ENCODE measurements around the gene ARHGAP6. TPM values are rescaled to one million over a fixed set of nuclear protein-coding genes. Genes with fewer than 3 reads are reported as not detected.
"Not testable (repeated sequence)": the region's sequence is repeated elsewhere in the genome, so short reads cannot be mapped to it uniquely, and the experiment has no call there.

Gene ARHGAP6
- total RNA-seq, 1 donor, result 5.4 TPM

DNA sequence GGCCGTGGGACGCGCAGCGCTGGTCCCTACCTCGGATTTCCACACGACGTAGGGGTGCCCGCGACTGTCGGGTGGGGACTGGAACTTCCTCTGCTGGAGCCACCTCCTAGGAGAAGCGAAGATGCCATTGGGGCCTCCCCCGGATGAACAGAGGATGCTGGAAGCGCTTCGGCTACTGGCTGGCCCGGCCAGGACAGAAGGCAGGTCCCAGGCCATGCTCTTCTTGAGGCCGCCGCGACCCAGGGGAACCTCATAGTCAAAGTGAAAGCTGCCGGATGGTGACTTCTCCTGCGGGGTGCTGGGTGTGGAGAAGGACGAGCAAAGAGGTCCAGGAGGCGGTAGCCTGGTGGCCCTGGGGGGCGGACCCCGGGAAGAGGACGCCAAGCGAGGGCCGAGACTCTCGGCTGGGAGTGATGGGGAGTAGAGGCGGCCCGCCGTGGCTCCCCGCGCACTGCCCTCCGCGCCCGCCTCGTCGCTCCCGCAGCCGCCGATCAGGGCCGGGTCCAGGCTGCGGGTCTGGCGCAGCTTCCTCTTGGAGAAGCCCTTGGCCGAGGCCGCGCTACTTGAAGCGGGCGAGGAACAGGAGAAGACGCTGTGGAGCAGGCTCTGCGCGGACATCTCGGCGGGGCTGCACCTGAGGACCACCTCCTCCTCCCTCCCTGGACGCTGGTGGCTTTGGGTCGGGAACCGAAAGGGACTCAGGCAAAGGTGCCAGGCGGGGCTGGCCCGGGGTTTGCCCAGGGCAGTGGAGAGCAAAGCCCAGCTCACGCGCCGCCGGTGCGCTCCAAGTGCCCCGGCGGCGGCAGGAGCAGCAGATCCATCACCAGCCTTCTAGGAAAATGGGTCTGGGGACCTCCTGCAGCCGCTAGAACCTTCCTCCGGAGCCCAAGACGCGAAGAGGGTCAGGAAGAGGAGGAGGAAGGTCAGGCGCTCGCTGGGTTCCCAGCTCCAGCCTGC, 1.2 kb downstream of the ARHGAP6 start:
- Histone ChIP-seq H3K4me3 (ENCODE audit: low read length) (no peak overlapping the region), H3K4me1 (ENCODE audit: insufficient read depth, low read length) (no peaks in the 10 kb centered on the region), H3K27me3 (ENCODE audit: insufficient read depth, low read length) (peaks cover 26% of the 10 kb centered on the region), H3K9me3 (ENCODE audit: low read depth, low read length) (no peaks in the 10 kb centered on the region)

DNA sequence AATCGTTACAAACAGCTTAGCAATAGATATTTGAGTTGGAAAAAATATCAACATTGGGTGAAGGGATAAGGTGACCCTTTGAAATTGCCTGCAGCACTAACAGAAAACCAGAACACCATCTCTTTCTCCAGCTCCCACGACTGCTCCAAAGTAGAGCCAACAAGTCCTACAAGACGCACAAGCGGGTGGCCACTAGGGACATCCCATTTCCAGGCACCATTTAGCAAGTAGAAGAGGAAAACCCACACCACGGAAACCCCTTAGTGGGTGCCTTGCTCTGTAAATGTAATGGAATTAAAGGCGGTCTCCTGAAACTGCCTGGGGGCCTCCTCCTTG, 1.9 kb downstream of the ARHGAP6 start:
- Histone ChIP-seq H3K4me1 (ENCODE audit: insufficient read depth, low read length) (no peaks in the 10 kb centered on the region), H3K4me3 (ENCODE audit: low read length) (no peak overlapping the region), H3K9me3 (ENCODE audit: low read depth, low read length) (no peaks in the 10 kb centered on the region), H3K27me3 (ENCODE audit: insufficient read depth, low read length) (peaks cover 26% of the 10 kb centered on the region)

DNA sequence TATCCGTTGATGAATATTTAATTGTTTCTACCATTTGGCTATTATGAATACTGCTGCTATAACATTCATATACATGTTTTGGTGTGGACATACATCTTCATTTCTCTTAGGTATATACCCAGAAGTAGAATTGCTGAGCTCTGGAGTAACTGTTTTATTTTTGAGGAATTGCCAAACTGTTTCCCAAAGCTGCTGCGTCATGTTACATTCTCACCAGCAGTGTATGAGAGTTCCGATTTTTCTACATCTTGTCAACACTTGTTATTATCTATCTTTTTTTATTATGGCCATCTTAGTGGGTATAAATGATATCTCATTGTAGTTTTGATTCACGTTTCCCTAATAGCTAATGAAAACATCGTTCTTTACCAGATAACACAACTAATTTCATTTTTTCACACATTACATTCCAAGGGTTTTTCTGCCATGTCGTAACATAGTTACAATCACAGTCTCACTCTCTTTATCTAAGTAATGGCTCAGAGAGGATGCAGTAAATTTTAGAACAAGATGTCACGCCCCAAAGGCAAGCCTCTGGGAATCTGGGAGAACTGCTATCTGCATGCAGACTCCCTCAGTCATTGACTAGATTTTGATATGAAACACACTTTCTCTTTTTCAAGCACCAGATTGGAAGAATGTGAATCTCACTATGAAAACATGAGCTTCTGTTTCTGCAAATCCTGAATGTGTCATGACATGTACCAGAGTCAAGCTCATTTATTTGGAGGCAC, 10.3 kb downstream of the ARHGAP6 start:
- Histone ChIP-seq H3K27me3 (ENCODE audit: insufficient read depth, low read length) (no peaks in the 10 kb centered on the region), H3K4me3 (ENCODE audit: low read length) (no peak overlapping the region), H3K4me1 (ENCODE audit: insufficient read depth, low read length) (no peaks in the 10 kb centered on the region), H3K9me3 (ENCODE audit: low read depth, low read length) (no peaks in the 10 kb centered on the region)

DNA sequence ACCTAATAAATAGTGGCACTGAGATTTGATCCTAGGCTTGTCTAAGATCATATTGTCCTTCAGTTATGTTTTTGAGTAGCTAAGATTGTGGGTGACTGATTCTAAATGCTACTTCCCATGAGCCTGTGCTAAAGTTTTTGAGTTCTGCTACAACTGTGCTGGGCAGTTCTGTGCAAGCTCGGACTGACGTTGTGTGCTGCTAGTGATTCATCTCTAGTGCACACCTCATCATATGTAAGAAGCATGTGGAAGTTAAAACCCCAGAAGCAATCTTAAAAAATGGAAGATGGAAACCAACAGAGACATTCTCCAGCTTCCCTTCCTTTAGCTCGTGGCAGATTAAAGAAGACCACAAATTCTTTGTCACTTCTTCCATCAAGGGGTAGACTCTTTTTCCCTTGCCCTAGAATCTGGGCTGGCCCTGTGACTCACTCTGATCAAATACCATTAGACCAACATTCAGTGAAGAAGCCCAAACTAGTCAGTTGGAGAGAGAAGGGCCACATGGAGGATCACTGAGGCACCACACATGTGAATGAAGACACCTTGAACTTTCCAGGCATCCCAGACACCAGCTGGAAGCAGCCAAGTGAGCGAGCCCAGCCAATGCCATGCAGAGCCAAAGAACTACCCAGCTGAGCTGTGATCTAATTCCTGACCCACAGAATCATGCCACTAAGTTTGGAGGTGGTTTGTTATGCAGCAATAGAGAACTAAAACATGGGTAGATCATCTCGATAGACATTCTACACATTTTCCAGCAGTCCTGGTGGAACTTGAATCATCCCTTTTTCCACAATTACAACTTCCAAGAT, 16.8 kb downstream of the ARHGAP6 start:
- H3K27me3 ChIP-seq (ENCODE audit: insufficient read depth, low read length), result no peaks in the 10 kb centered on the region
- no peaks in the 10 kb centered on the region for H3K4me1 ChIP-seq (ENCODE audit: insufficient read depth, low read length)
- no peak overlapping the region for H3K4me3 ChIP-seq (ENCODE audit: low read length)
- no peaks in the 10 kb centered on the region for H3K9me3 ChIP-seq (ENCODE audit: low read depth, low read length)

DNA sequence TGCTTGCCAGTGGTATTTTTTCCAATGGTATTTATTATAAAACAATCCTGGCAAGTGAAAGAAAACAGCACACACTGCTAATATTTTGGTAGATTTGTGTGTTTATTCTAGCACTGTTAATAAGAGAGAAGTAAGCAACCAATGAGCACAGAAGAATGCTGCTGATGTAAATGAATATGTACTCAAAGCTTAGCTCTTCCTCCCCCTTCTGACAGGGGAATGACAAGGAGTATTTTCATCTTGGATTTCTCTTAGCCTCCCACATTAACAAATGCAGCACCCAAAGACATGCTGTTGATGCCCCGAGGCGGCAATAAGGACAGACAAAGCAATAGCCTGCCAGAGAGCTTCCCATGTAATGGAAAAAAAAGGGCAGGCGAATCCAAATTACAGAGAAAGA, 18.6 kb downstream of the ARHGAP6 start:
- Histone ChIP-seq H3K9me3 (ENCODE audit: low read depth, low read length) (no peaks in the 10 kb centered on the region), H3K4me3 (ENCODE audit: low read length) (no peak overlapping the region), H3K27me3 (ENCODE audit: insufficient read depth, low read length) (no peaks in the 10 kb centered on the region), H3K4me1 (ENCODE audit: insufficient read depth, low read length) (no peaks in the 10 kb centered on the region)

DNA sequence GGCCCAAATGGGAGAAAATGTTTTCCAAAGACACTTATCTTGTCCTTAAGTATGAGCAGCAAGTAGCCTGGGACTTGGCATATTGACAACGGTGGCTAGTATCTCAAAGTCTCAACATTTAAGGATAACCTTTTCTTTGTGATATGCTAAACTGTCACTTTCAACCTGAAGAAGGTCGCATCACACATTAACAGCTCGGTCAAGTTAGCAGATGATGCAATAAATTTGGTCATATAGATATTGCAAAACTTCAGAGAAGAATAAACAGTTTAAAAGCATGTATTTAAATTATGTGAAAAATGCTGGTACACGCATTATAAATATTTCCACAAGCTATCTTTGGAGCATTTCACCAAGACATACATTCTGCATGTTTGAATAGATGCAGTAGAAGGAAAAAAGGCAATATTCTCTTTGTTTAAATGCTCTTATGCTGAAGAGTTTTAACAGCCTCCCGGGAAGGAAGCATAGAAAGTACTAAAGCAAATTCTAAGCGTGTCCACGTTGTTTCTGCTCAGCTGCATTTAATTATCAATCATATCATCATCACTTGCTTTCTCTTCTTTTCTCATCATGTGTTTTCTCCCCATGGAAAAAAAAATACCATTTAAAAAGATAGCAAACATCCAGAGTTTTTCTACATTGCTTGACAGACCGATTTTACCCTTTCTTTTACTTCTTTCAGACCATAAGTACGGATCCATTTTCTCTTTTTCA, 24.2 kb downstream of the ARHGAP6 start:
- H3K4me1 ChIP-seq (ENCODE audit: insufficient read depth, low read length), result no peaks in the 10 kb centered on the region
- H3K9me3 ChIP-seq (ENCODE audit: low read depth, low read length), result no peaks in the 10 kb centered on the region
- no peaks in the 10 kb centered on the region for H3K27me3 ChIP-seq (ENCODE audit: insufficient read depth, low read length)
- H3K4me3 ChIP-seq (ENCODE audit: low read length), result no peak overlapping the region

DNA sequence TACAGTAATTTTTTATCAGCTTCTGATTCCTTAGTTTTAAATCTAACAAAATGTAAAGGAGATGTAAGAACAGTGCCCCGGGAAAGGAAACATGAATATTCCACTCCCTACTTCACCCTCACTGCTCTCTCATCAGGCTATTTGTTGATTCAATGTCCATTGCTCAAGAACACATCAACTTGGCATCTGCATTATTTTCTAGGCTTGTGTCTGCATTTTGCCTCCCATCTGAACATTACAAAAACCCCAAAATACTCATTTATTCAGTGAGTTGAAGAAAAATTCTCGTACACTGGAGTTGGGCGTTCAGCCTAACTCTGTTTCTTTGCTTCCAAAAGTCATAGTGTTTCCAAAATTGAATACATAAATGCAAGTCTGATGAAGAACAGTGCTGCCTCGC, 25.6 kb downstream of the ARHGAP6 start:
- Histone ChIP-seq H3K4me1 (ENCODE audit: insufficient read depth, low read length) (no peaks in the 10 kb centered on the region), H3K27me3 (ENCODE audit: insufficient read depth, low read length) (no peaks in the 10 kb centered on the region), H3K9me3 (ENCODE audit: low read depth, low read length) (no peaks in the 10 kb centered on the region), H3K4me3 (ENCODE audit: low read length) (no peak overlapping the region)

DNA sequence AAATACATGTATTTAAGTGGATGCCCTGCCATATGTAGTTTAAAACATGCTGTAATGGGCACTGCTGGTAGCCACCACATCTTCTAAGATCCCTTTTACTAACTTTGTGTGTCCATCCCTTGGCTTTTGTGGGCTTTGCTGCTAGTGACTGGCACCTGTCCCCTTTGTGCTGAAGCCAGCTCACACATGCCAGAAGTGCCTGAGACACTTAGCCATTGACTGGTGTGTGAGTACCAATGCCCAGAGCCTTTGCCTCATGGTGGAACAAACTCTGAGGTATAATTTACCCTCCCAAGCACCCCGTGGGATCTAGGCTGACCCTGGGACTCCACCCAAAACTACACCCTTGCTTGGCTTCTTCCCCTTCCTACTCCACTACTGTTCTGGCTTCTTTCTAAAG, 33.0 kb downstream of the ARHGAP6 start:
- no peaks in the 10 kb centered on the region for H3K27me3 ChIP-seq (ENCODE audit: insufficient read depth, low read length)
- no peaks in the 10 kb centered on the region for H3K4me1 ChIP-seq (ENCODE audit: insufficient read depth, low read length)
- H3K9me3 ChIP-seq (ENCODE audit: low read depth, low read length), result no peaks in the 10 kb centered on the region
- H3K4me3 ChIP-seq (ENCODE audit: low read length), result no peak overlapping the region

DNA sequence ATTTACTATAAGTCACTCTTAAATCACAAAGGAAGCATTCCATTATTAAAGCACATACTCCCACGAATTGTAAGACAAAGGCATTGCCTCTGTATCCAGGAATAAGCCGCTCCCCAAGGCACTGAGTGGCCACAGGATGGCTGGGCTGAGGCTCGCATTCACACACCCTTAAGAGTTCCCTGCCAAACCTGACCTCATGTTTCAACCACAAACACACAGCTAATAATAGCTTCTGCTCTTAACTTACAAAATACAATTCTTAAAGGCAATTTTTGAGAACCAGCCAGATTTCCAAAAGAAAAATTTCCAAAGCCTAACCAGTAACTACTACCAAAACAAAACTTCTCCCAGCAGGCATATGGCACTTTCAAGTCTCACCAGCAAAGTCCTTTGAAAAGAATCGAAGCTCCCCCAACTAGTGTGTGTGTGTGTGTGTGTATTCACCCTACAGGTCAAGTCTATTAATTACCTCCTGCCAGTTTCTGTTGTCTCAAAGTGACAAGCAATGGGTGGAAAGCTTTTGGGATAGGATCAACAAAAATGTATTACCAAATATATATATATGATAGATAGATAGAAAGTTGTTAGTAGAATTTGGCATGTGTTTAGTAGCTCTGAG, 36.0 kb downstream of the ARHGAP6 start:
- no peaks in the 10 kb centered on the region for H3K27me3 ChIP-seq (ENCODE audit: insufficient read depth, low read length)
- H3K4me3 ChIP-seq (ENCODE audit: low read length), result no peak overlapping the region
- H3K4me1 ChIP-seq (ENCODE audit: insufficient read depth, low read length), result no peaks in the 10 kb centered on the region
- no peaks in the 10 kb centered on the region for H3K9me3 ChIP-seq (ENCODE audit: low read depth, low read length)

DNA sequence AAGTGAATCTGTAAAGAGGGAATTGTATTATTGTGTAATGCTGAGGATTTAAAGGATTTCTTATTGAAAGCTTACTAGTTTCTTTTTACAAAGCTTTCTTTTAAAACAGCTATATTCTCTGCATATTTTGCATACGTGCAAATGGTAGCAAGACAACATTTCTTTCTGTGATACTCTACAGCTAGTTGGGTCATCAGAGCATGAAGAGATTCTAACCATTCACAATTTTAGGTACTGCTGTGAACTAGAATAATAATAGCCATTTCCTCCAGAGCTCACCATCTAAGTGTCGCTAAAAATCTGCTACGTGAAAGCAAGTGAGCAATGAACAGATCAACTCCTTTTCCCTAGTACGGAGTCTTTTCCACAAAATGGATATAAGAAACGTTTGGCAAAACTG, 37.3 kb downstream of the ARHGAP6 start:
- Histone ChIP-seq H3K9me3 (ENCODE audit: low read depth, low read length) (no peaks in the 10 kb centered on the region), H3K4me3 (ENCODE audit: low read length) (no peak overlapping the region), H3K4me1 (ENCODE audit: insufficient read depth, low read length) (no peaks in the 10 kb centered on the region)

DNA sequence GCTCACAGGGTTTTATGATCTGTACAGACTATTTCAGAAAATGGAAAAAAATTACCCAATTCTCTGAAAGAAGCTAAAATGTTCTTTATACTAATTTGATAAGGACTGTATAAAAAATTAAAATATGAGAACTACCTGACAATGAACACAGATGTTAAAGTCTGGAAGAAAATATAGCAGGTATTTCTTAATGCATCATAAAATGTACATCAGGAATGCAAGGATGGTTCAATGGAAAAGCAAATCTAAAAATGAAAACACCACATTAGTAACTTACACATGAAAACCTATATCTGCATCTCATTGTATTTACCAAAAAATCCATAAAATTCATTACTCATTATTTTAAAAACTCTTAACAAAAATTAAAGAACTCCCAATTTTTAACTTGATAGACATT, 39.4 kb downstream of the ARHGAP6 start:
- Histone ChIP-seq H3K9me3 (ENCODE audit: low read depth, low read length) (no peaks in the 10 kb centered on the region), H3K27me3 (ENCODE audit: insufficient read depth, low read length) (no peaks in the 10 kb centered on the region), H3K4me1 (ENCODE audit: insufficient read depth, low read length) (no peaks in the 10 kb centered on the region), H3K4me3 (ENCODE audit: low read length) (no peak overlapping the region)

More for the DNA sequence above, 37.3 kb downstream of the ARHGAP6 start:
- H3K27me3 ChIP-seq (ENCODE audit: insufficient read depth, low read length), result no peaks in the 10 kb centered on the region

DNA sequence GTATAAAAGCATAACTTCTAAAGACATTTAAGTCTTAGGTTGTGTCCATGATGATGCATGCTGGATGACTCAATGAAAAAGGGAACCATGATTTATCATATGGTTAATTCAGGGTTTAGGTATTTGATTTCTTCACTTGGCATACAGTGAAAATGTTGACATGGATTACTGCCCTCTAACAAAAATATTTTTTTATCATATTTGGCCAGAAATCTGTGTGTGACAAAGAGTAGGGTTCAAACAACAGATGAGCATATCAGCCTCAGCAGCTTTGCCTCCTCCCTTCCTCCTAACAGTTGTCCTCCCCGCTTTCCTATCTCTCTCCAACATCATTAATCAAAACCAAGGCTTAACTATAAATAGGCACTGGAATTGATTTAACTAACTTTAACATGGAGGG, 46.3 kb downstream of the ARHGAP6 start:
- Histone ChIP-seq H3K4me1 (ENCODE audit: insufficient read depth, low read length) (no peaks in the 10 kb centered on the region), H3K4me3 (ENCODE audit: low read length) (no peak overlapping the region), H3K9me3 (ENCODE audit: low read depth, low read length) (no peaks in the 10 kb centered on the region), H3K27me3 (ENCODE audit: insufficient read depth, low read length) (no peaks in the 10 kb centered on the region)

DNA sequence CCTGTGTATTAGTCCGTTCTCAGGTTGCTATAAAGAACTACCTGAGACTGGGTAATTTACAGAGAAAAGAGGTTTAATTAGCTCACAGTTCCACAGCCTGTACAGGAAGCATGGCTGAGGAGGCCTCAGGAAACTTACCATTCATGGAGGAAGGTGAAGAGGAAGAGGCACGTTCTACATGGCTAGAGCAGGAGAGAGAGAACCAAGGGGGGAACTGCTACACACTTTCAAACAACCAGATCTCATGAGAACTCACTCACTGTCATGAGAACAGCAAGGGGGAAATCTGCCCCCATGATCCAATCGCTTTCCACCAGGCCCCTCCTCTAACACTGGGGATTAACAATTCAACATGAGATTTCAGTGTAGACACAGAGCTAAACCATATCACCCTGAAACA, 51.5 kb downstream of the ARHGAP6 start:
- not testable (repeated sequence) for H3K9me3 ChIP-seq (ENCODE audit: low read depth, low read length); H3K4me1 ChIP-seq (ENCODE audit: insufficient read depth, low read length); H3K27me3 ChIP-seq (ENCODE audit: insufficient read depth, low read length); H3K4me3 ChIP-seq (ENCODE audit: low read length)

DNA sequence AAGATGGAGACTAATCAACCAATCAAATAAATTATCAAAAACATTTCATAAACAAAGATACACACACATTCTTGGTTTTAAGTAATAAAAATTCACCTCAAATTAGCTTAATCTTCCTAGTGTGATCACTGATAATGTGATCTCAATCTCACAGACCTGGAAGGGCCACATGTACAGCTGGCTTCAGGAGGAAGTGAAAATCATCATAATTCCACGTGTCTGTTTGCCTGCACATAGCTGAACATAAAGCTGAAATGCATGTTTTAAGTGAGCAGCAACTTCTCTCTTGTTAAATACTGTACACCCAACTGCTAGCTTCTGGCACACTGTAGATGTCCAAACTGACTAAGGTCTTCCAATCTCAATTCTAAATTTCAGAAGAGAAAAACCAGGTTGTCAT, 53.8 kb downstream of the ARHGAP6 start:
- Histone ChIP-seq H3K9me3 (ENCODE audit: low read depth, low read length) (no peaks in the 10 kb centered on the region), H3K4me1 (ENCODE audit: insufficient read depth, low read length) (no peaks in the 10 kb centered on the region), H3K4me3 (ENCODE audit: low read length) (no peak overlapping the region), H3K27me3 (ENCODE audit: insufficient read depth, low read length) (no peaks in the 10 kb centered on the region)

Measured in mononuclear cell (primary cell).